ENCODE measurements around the gene ARFRP1. TPM values are rescaled to one million over a fixed set of nuclear protein-coding genes. Genes with fewer than 3 reads are reported as not detected.

Gene ARFRP1
- total and polyA plus RNA-seq, 2 of the 13 experiments (the other 11 are each of a cell fraction or from before 2014, with no cell fraction given) = 32.0 to 51.1 TPM

DNA sequence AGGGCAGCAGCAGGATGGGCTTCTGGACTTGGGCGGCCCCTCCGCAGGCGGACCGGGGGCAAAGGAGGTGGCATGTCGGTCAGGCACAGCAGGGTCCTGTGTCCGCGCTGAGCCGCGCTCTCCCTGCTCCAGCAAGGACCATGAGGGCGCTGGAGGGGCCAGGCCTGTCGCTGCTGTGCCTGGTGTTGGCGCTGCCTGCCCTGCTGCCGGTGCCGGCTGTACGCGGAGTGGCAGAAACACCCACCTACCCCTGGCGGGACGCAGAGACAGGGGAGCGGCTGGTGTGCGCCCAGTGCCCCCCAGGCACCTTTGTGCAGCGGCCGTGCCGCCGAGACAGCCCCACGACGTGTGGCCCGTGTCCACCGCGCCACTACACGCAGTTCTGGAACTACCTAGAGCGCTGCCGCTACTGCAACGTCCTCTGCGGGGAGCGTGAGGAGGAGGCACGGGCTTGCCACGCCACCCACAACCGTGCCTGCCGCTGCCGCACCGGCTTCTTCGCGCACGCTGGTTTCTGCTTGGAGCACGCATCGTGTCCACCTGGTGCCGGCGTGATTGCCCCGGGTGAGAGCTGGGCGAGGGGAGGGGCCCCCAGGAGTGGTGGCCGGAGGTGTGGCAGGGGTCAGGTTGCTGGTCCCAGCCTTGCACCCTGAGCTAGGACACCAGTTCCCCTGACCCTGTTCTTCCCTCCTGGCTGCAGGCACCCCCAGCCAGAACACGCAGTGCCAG, 11.0 kb downstream of the ARFRP1 start, which contains the start of gene TNFRSF6B (continued):
- TF ChIP-seq, protein P1, sequence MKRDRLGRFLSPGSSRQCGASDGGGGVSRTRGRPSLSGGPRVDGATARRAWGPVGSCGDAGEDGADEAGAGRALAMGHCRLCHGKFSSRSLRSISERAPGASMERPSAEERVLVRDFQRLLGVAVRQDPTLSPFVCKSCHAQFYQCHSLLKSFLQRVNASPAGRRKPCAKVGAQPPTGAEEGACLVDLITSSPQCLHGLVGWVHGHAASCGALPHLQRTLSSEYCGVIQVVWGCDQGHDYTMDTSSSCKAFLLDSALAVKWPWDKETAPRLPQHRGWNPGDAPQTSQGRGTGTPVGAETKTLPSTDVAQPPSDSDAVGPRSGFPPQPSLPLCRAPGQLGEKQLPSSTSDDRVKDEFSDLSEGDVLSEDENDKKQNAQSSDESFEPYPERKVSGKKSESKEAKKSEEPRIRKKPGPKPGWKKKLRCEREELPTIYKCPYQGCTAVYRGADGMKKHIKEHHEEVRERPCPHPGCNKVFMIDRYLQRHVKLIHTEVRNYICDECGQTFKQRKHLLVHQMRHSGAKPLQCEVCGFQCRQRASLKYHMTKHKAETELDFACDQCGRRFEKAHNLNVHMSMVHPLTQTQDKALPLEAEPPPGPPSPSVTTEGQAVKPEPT (CRISPR knock-in tag; IDR thresholded peaks at IDR 0.05; ENCODE audit: low read depth) = no peak; the same call in 1 of the 2 replicates
- TF ChIP-seq KMT2B (CRISPR knock-in tag; IDR thresholded peaks at IDR 0.05) = no peak
- TF ChIP-seq ZNF703 (CRISPR knock-in tag; IDR thresholded peaks at IDR 0.05; ENCODE audit: borderline replicate concordance) = no peak; the same call in 1 of the 2 replicates
- no peak for TF ChIP-seq ZSCAN12 (CRISPR knock-in tag; IDR thresholded peaks at IDR 0.05)
- no peak for TF ChIP-seq ATF1 (CRISPR knock-in tag; IDR thresholded peaks at IDR 0.05)
- TF ChIP-seq SALL2 (CRISPR knock-in tag; IDR thresholded peaks at IDR 0.05) = peak; percentile 69; the same call in 1 of the 2 replicates
- TF ChIP-seq ZNF12 (CRISPR knock-in tag; IDR thresholded peaks at IDR 0.05) = no peak
- TF ChIP-seq KLF6 (CRISPR knock-in tag; IDR thresholded peaks at IDR 0.05) = no peak
- TF ChIP-seq POGZ (CRISPR knock-in tag; IDR thresholded peaks at IDR 0.05) = no peak; the same call in 1 of the 2 replicates
- no peak for TF ChIP-seq MEIS2 (CRISPR knock-in tag; IDR thresholded peaks at IDR 0.05)
- TF ChIP-seq ATM (IDR thresholded peaks at IDR 0.05; ENCODE audit: borderline replicate concordance) = no peak
- no peak for TF ChIP-seq GTF3A (CRISPR knock-in tag; conservative IDR thresholded peaks at IDR 0.05)
- TF ChIP-seq, protein P2, sequence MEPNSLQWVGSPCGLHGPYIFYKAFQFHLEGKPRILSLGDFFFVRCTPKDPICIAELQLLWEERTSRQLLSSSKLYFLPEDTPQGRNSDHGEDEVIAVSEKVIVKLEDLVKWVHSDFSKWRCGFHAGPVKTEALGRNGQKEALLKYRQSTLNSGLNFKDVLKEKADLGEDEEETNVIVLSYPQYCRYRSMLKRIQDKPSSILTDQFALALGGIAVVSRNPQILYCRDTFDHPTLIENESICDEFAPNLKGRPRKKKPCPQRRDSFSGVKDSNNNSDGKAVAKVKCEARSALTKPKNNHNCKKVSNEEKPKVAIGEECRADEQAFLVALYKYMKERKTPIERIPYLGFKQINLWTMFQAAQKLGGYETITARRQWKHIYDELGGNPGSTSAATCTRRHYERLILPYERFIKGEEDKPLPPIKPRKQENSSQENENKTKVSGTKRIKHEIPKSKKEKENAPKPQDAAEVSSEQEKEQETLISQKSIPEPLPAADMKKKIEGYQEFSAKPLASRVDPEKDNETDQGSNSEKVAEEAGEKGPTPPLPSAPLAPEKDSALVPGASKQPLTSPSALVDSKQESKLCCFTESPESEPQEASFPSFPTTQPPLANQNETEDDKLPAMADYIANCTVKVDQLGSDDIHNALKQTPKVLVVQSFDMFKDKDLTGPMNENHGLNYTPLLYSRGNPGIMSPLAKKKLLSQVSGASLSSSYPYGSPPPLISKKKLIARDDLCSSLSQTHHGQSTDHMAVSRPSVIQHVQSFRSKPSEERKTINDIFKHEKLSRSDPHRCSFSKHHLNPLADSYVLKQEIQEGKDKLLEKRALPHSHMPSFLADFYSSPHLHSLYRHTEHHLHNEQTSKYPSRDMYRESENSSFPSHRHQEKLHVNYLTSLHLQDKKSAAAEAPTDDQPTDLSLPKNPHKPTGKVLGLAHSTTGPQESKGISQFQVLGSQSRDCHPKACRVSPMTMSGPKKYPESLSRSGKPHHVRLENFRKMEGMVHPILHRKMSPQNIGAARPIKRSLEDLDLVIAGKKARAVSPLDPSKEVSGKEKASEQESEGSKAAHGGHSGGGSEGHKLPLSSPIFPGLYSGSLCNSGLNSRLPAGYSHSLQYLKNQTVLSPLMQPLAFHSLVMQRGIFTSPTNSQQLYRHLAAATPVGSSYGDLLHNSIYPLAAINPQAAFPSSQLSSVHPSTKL (CRISPR knock-in tag; IDR thresholded peaks at IDR 0.05) = no peak
- TF ChIP-seq PPARG (CRISPR knock-in tag; conservative IDR thresholded peaks at IDR 0.05) = no peak
- TF ChIP-seq, protein P3, sequence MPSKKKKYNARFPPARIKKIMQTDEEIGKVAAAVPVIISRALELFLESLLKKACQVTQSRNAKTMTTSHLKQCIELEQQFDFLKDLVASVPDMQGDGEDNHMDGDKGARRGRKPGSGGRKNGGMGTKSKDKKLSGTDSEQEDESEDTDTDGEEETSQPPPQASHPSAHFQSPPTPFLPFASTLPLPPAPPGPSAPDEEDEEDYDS (CRISPR knock-in tag; IDR thresholded peaks at IDR 0.05) = no peak
- no peak for TF ChIP-seq KDM4B (CRISPR knock-in tag; IDR thresholded peaks at IDR 0.05)
- no peak for TF ChIP-seq KAT8 (CRISPR knock-in tag; IDR thresholded peaks at IDR 0.05)
- no peak for TF ChIP-seq HMG20A (CRISPR knock-in tag; IDR thresholded peaks at IDR 0.05; ENCODE audit: borderline replicate concordance)
- TF ChIP-seq NCOA1 (CRISPR knock-in tag; IDR thresholded peaks at IDR 0.05) = no peak; the same call in 1 of the 2 replicates
- TF ChIP-seq ZNF7 (CRISPR knock-in tag; IDR thresholded peaks at IDR 0.05) = no peak
- TF ChIP-seq SP5 (CRISPR knock-in tag; IDR thresholded peaks at IDR 0.05; ENCODE audit: borderline replicate concordance, low read depth) = 0 out of 2 replicates have a peak, but pooled peaks have one; percentile 25
- TF ChIP-seq NFKB2 (CRISPR knock-in tag; IDR thresholded peaks at IDR 0.05; ENCODE audit: borderline replicate concordance) = peak; percentile 75; the same call in 1 of the 2 replicates
- no peak for TF ChIP-seq ZNF720 (CRISPR knock-in tag; IDR thresholded peaks at IDR 0.05)
- TF ChIP-seq ZNF652 (CRISPR knock-in tag; IDR thresholded peaks at IDR 0.05; ENCODE audit: borderline replicate concordance, low read depth) = no peak
- TF ChIP-seq, protein P4, sequence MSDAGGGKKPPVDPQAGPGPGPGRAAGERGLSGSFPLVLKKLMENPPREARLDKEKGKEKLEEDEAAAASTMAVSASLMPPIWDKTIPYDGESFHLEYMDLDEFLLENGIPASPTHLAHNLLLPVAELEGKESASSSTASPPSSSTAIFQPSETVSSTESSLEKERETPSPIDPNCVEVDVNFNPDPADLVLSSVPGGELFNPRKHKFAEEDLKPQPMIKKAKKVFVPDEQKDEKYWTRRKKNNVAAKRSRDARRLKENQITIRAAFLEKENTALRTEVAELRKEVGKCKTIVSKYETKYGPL (CRISPR knock-in tag; IDR thresholded peaks at IDR 0.05) = no peak
